8988T (cell line): Measurements from ENCODE around the gene INPP1.
"Not testable (repeated sequence)": the region's sequence is repeated elsewhere in the genome, so short reads cannot be mapped to it uniquely, and the experiment has no call there.

Experiments
- DNase-seq: peaks from one replicate; pipeline ENCODE4 v3.0.0; 2011

Gene INPP1, protein sequence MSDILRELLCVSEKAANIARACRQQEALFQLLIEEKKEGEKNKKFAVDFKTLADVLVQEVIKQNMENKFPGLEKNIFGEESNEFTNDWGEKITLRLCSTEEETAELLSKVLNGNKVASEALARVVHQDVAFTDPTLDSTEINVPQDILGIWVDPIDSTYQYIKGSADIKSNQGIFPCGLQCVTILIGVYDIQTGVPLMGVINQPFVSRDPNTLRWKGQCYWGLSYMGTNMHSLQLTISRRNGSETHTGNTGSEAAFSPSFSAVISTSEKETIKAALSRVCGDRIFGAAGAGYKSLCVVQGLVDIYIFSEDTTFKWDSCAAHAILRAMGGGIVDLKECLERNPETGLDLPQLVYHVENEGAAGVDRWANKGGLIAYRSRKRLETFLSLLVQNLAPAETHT

GRCh38 chr2:190343536-190344275 is at the start of gene INPP1:
Gene INPP1 (plus strand): TSS chr2:190343589. CDS start chr2:190360103, 16,514 bp downstream.
- DNase-seq, result peak; percentile 28

- not testable (repeated sequence) for DNase-seq
Measured at GRCh38 chr2:190297880-190298279, 45.5 kb upstream of the INPP1 start.

DNA sequence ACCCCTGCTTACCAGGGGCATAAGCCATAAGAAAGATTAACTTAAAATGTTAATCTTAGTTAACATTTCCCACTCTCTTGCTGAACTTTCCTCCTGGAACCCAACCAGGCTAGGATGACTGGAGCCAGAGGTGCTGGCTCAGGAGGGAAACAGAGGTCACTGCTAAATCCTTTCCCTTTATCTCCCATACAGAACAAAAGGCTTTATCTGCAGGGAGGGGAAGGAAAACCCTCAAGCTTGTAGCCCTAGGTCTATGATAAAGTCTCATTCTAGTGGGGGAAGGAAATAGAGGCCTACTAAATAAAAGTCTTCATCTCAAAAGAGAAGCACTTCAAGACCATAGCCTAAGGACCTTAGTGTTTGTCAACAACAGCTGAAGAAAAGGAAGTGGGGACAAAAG is 42.4 kb upstream of the INPP1 start:
- no peak for DNase-seq

DNA sequence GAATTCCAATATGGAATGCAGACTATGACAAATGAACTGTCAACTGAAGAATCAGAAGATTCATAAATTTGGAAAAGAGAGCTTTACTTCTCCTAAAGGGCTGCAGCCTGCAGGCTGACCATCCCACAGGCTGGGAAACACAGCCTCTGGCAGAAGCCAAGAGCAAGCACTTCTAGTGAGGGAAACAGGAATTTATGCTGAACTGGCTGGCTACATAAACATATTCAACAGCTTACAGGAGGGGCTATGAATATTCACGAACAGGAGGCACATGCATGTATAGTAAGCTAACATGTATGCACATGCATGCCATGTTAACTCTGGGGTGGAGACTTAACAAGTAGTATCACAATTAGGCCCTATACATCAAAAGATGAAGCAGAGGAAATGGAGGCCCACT is 41.3 kb upstream of the INPP1 start:
- no peak for DNase-seq

DNA sequence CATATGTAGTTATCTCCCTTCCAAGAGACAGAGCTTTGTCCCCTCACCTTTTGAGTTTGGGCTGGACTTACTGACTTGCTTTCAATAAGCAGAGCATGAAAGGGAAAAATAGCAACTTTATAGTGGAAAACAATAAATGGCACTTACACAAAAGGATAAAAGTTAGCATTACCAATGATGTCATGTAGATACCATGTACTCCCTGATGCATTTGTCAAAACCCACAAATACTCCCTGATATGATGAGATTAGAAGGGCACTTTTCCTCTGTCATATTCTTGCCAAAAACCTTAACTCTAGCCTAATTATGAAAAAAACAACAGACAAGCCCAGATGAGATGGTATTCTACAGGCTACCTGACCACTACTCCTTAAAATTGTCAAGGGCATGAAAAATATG is 39.7 kb upstream of the INPP1 start:
- DNase-seq, result no peak

- DNase-seq, result no peak
Measured at GRCh38 chr2:190304404-190304803, 39.0 kb upstream of the INPP1 start.

- DNase-seq, result no peak
Measured at GRCh38 chr2:190308031-190308430, 35.4 kb upstream of the INPP1 start.

- DNase-seq, result no peak
Measured at GRCh38 chr2:190311893-190312634, 31.3 kb upstream of the INPP1 start.

DNA sequence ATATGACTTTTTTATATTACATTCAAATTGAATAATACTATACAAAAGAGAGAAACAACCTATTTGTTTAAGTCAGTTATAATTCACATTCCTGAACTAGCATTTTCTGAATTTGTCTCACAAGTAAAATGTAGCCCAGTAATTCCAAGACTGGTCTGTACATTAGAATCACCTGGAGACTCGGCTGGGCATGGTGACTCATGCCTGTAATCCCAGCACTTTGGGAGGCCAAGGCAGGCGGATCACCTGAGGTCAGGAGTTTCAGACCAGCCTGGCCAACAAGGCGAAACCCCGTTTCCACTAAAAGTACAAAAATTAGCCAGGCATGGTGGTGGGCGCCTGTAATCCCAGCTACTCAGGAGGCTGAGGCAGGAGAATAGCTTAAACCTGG is 30.8 kb upstream of the INPP1 start:
- not testable (repeated sequence) for DNase-seq

GRCh38 chr2:190313880-190314279 is 29.5 kb upstream of the INPP1 start:
- no peak for DNase-seq

DNA sequence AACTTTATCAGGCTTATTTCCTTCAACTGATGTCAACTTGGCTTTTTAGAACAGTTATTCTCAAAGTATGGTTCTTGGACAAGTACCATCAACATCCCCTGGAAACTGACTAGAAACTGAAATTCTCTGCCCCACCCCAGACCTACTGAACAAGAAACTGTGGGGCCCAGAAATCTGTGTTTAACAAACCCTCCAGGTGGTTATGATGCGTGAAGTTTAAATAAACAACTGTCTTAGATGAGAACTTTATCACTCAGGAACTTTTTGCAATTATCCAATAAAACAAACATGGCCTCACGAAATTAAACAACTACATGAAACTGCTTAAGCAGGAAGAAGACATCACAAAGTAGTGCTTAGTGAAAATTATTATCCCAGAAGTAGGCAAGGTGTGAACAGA is 28.1 kb upstream of the INPP1 start:
- DNase-seq, result no peak

DNA sequence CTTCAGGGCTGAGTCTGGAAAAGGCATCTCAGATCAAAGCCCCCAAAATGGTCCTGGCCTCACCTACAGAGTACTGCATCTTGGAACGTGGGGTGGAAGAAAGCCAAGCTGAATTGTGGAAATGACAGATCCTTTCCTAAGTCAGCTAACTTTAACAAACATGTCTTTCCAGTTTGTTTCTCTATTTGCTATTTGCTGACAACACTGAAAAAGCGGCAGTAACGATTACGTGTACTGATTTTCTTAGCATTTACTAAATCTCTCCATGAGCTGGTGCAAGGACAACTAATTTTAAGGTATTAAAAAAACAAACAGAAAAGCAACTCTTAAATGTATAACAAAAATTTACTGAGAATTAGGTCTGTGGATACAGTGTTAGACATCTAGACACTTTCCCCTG is 24.9 kb upstream of the INPP1 start:
- no peak for DNase-seq

- DNase-seq, result no peak
Measured at GRCh38 chr2:190318931-190319554, 24.3 kb upstream of the INPP1 start.

GRCh38 chr2:190319555-190320498 is 23.6 kb upstream of the INPP1 start, which contains the start of gene HIBCH:
Gene HIBCH (minus strand): TSS chr2:190319826. CDS start chr2:190319750, 76 bp downstream.
- DNase-seq, result peak; percentile 45

- DNase-seq, result no peak
Measured at GRCh38 chr2:190320696-190321095, 22.7 kb upstream of the INPP1 start.

- no peak for DNase-seq
Measured at GRCh38 chr2:190323406-190323805, 20.0 kb upstream of the INPP1 start.

DNA sequence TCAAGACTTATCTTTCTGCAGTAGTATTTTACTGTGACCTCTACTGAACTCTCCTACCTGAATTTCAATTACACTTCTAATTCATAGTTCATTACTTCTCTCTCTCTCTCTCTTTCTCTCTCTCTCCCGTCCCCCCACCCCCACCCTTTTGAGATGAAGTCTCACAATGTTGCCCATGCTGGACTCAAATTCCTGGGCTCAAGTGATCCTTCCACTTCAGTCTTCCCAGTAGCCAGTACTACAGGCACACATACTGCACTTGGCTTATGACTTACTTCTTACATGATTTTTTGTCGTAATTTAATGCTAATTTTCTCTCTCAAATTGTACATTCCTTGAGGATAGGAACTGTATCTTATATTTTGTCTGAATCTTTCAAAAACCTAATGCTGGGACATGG is 17.8 kb upstream of the INPP1 start:
- no peak for DNase-seq

GRCh38 chr2:190327867-190328572 is 15.4 kb upstream of the INPP1 start:
- no peak for DNase-seq

DNA sequence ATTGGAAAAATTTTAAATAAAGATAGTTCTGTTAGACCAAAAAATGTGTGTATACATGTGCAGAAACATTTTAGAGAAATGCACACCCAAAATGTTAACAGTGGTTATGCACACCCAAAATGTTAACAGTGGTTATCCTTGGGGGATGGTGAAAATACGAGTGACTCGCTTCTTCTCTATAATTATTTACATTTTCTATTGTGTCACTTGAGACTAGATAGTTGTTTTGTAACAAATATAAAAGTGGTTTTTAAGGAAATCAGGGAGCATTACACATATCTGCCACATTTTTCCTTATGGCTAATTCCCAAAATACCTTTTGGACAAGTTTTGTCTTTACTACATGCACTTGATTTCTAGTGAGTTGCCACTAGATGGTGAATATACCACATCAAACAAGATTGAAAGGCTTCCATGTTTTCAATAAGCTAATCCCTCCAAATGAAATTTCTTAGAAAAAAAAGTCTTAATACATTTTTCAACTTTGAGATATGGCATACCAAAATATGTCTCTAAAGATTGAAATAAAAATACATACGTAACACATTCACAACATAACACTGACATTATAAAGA is 14.7 kb upstream of the INPP1 start:
- DNase-seq, result no peak

GRCh38 chr2:190333395-190333794 is 10.0 kb upstream of the INPP1 start:
- no peak for DNase-seq

DNA sequence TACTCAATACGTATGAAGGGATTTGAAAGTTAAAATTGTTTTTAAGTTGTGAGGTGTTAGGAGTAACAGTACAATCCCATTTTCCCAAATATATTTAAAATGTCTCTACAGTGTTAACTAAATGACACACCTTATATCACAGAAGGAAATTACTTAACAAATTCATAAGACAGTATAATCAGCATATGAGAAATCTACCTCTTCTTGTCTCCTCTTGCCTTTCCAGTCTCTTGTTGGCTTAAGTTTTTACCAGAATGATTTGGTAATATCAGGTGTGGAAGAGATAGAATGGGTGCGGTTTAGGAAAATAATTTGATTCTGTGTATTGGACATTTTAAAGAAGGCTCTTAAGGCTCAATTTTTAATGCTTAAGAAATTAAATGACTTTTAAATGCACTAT is 9.5 kb upstream of the INPP1 start:
- DNase-seq, result no peak
